Measurements from ENCODE around the gene PHACTR3. TPM values are rescaled to one million over a fixed set of nuclear protein-coding genes. Genes with fewer than 3 reads are reported as not detected.

Gene PHACTR3
- total RNA-seq, 1 donor from 2014 or later, result 2.1 TPM

- H3K27me3 Mint-ChIP-seq, result peaks cover 75% of the 10 kb centered on the region
Measured at GRCh38 chr20:59579404-59580145, 24.8 kb upstream of the PHACTR3 start.

DNA sequence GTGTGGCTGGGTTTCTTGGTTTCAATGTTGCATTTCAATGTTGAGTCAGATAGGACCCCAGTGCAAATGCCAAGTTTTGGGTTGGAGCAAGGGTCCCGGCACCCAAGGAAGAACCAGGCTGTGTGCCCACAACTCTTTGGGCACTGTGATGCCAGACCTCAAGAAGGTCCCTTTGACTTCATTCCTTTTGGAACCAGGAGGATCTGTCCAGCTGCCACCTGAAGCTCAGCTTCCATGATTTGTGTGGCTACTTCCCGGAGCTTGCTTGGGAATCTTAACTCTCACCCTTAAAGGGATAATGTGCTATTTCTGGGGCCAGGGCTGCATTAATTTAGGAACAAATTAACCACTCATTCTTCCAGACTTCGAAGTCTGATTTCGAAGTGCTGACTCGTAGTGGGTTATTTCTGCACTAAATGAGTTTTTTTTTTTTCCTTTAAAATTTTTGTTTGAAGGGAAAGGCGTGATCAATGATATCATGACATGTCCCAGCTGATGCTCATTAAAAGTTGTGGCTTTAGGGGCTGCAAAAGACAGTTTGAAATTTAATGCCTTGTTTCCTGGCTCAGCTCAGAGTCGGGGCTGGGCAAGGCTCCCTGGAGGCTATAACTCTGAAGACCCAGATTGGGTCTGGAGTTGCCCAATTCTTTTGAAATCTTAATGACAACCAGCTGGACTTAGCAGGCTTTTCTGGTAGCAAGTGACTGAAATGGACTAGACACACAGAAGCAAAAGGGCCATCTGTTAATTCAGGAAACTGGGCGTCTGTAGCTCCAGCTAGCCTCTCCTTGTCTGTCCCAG, 24.0 kb upstream of the PHACTR3 start:
- H3K4me3 Mint-ChIP-seq, result peak overlapping the region; percentile 27
- no peaks in the 10 kb centered on the region for H3K36me3 Mint-ChIP-seq
- peaks cover 67% of the 10 kb centered on the region for H3K27me3 Mint-ChIP-seq
- TF ChIP-seq, protein P1, sequence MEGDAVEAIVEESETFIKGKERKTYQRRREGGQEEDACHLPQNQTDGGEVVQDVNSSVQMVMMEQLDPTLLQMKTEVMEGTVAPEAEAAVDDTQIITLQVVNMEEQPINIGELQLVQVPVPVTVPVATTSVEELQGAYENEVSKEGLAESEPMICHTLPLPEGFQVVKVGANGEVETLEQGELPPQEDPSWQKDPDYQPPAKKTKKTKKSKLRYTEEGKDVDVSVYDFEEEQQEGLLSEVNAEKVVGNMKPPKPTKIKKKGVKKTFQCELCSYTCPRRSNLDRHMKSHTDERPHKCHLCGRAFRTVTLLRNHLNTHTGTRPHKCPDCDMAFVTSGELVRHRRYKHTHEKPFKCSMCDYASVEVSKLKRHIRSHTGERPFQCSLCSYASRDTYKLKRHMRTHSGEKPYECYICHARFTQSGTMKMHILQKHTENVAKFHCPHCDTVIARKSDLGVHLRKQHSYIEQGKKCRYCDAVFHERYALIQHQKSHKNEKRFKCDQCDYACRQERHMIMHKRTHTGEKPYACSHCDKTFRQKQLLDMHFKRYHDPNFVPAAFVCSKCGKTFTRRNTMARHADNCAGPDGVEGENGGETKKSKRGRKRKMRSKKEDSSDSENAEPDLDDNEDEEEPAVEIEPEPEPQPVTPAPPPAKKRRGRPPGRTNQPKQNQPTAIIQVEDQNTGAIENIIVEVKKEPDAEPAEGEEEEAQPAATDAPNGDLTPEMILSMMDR (conservative IDR thresholded peaks at IDR 0.05), result no peak
- peak overlapping the region; percentile 8 for H3K27ac Mint-ChIP-seq
- H3K4me1 Mint-ChIP-seq (ENCODE audit: unreplicated experiment), result peaks cover 28% of the 10 kb centered on the region
- DNase-seq (ENCODE audit: extremely low spot score, unreplicated experiment), result no peak
- H3K9me3 Mint-ChIP-seq, result no peaks in the 10 kb centered on the region

More at GRCh38 chr20:59579404-59580145, 24.8 kb upstream of the PHACTR3 start:
- H3K4me3 Mint-ChIP-seq, result peak overlapping the region; percentile 27
- TF ChIP-seq, protein P1 (conservative IDR thresholded peaks at IDR 0.05), result no peak
- no peaks in the 10 kb centered on the region for H3K9me3 Mint-ChIP-seq
- peak overlapping the region; percentile 8 for H3K27ac Mint-ChIP-seq
- DNase-seq (ENCODE audit: extremely low spot score, unreplicated experiment), result no peak
- peaks cover 28% of the 10 kb centered on the region for H3K4me1 Mint-ChIP-seq (ENCODE audit: unreplicated experiment)
- no peaks in the 10 kb centered on the region for H3K36me3 Mint-ChIP-seq

- Mint-ChIP-seq H3K4me1 (ENCODE audit: unreplicated experiment) (peaks cover 32% of the 10 kb centered on the region), H3K27ac (no peak overlapping the region), H3K36me3 (no peaks in the 10 kb centered on the region), H3K9me3 (no peaks in the 10 kb centered on the region), H3K27me3 (peaks cover 63% of the 10 kb centered on the region), H3K4me3 (no peak overlapping the region)
- TF ChIP-seq, protein P1 (conservative IDR thresholded peaks at IDR 0.05), result no peak
- DNase-seq (ENCODE audit: extremely low spot score, unreplicated experiment), result no peak
Measured at GRCh38 chr20:59580991-59581401, 23.3 kb upstream of the PHACTR3 start.

GRCh38 chr20:59581993-59582679, 22.2 kb upstream of the PHACTR3 start:
- TF ChIP-seq, protein P1 (conservative IDR thresholded peaks at IDR 0.05), result no peak
- H3K9me3 Mint-ChIP-seq, result no peaks in the 10 kb centered on the region
- H3K4me1 Mint-ChIP-seq (ENCODE audit: unreplicated experiment), result peaks cover 37% of the 10 kb centered on the region
- H3K36me3 Mint-ChIP-seq, result no peaks in the 10 kb centered on the region
- H3K27me3 Mint-ChIP-seq, result peaks cover 59% of the 10 kb centered on the region
- DNase-seq (ENCODE audit: extremely low spot score, unreplicated experiment), result no peak
- no peak overlapping the region for H3K4me3 Mint-ChIP-seq
- peak overlapping the region; percentile 32 for H3K27ac Mint-ChIP-seq

DNA sequence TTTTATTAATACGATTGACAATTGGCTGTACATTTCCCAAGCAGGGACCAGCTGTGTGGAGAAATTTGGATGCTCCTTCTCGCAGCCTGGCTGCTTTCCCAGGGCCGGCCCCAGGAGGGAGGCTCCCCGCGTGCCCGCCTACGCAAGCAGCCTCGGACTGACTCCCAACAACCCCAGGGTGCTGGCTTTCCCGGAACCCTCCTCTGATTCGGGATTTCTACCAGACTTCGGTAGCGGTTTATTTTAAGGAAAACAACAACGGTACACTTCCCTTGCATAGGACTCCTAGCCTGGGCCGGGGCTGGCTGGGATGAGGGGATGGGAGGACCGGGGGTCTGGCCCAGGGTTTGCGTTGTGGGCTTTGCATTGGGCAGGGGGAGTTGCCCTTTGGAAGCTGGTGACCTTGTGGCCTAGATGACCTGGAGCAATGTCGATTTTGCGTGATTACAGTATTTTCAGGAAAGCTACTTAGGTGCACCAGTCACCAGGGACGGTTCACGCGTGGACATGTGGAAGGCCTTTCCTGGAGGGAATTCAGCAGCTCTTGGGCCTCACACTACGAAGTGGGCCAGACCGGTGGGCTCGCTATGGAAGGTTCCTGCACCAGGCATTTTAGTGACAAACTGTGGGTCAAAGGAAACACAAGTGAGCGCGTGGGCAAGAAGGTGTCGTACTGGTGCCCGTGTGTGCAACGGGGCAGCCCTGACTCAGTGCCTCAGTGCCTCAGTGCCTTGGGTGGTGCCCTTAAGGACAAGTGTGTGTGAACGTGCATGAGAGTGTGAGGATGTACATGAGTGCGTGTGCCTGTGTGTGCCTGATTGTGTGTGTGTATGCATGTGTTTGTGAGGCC, 20.7 kb upstream of the PHACTR3 start:
- H3K4me1 Mint-ChIP-seq (ENCODE audit: unreplicated experiment), result peaks cover 37% of the 10 kb centered on the region
- no peaks in the 10 kb centered on the region for H3K9me3 Mint-ChIP-seq
- no peak overlapping the region for H3K27ac Mint-ChIP-seq
- DNase-seq (ENCODE audit: extremely low spot score, unreplicated experiment), result no peak
- TF ChIP-seq, protein P1 (conservative IDR thresholded peaks at IDR 0.05), result no peak
- no peaks in the 10 kb centered on the region for H3K36me3 Mint-ChIP-seq
- no peak overlapping the region for H3K4me3 Mint-ChIP-seq
- peaks cover 51% of the 10 kb centered on the region for H3K27me3 Mint-ChIP-seq
